ENCODE data around the gene RPP40. TPM values are rescaled to one million over a fixed set of nuclear protein-coding genes. Genes with fewer than 3 reads are reported as not detected.

The RPP40 gene, protein sequence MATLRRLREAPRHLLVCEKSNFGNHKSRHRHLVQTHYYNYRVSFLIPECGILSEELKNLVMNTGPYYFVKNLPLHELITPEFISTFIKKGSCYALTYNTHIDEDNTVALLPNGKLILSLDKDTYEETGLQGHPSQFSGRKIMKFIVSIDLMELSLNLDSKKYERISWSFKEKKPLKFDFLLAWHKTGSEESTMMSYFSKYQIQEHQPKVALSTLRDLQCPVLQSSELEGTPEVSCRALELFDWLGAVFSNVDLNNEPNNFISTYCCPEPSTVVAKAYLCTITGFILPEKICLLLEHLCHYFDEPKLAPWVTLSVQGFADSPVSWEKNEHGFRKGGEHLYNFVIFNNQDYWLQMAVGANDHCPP
- 7.8 and 8.0 TPM in 2 replicates for polyA plus RNA-seq (2013)

DNA sequence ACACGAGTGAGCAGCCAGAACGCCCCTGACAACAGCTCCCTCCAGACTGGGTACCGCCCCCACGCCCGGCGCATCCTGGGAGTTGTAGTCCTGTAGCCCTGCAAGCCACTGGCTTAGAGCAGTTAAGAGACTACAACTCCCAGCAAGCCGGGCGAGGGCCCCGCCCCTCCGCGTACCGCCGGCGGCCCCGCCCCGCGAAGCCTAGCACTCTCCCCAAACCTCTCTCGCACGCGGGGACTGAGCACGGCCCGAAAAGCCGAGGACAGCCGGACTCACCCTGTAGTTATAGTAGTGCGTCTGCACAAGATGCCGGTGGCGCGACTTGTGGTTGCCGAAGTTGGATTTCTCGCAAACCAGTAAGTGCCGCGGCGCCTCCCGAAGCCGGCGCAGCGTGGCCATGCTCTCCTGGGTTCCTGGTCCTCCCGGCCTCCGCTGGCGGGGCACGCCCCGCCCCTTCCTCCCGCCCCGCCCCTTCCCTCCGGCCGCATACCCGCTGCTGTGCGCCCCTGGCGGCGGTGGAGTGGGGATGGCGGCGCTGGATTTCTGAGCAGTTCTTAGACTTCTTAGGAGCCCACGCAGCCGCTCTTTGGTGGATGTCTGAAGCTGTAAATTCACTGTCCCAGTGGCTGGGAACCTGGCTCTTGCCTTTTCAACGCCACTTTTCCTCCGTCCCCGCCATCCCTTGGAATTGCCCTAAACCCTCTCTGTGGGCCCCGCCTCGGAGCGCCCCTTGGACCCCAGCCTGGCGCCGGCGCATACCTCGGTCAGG lies at the start of gene RPP40:
Gene RPP40, minus strand, starts transcription at position 434 of the 769 bp plus-strand sequence. Its CDS starts 35 bp downstream, at position 399.
- no peak within 1 kb of the TSS for H3K4ac ChIP-seq (ENCODE audit: low read depth, low read length)
- DNase-seq, result peak; percentile 98
- no peaks in the 10 kb centered on the region for H3K79me2 ChIP-seq (ENCODE audit: control insufficient read depth, insufficient read depth, low read length, poor library complexity)
- H2BK120ac ChIP-seq (ENCODE audit: insufficient read depth, low read length, poor library complexity), result no peak within 1 kb of the TSS
- peak within 1 kb of the TSS; percentile 63 for H4K12ac ChIP-seq (ENCODE audit: low read depth, low read length)
- H4K8ac ChIP-seq (ENCODE audit: low read depth, low read length), result peak within 1 kb of the TSS; percentile 95
- H3K9ac ChIP-seq (ENCODE audit: low read length), result peak within 1 kb of the TSS; percentile 71
- no peak within 1 kb of the TSS for H2BK5ac ChIP-seq (ENCODE audit: low read depth, low read length, poor library complexity)
- peak within 1 kb of the TSS; percentile 90 for H3K4me2 ChIP-seq (ENCODE audit: low read length)
- H3K4me3 ChIP-seq (ENCODE audit: low read depth, low read length), result peak within 1 kb of the TSS; percentile 92
- no peaks in the 10 kb centered on the region for H3K4me1 ChIP-seq (ENCODE audit: control insufficient read depth in 1 of 2, insufficient read depth in 2 of 2, low read length in 2 of 2)
- no peak within 1 kb of the TSS for H3K23ac ChIP-seq (ENCODE audit: low read length)
- H2AFZ ChIP-seq (ENCODE audit: insufficient read depth, low read length, poor library complexity), result peak within 1 kb of the TSS; percentile 87
- H3K18ac ChIP-seq (ENCODE audit: low read length), result peak within 1 kb of the TSS; percentile 49
- H3K9me3 ChIP-seq (ENCODE audit: insufficient read depth, low read depth, low read length), result no peaks in the 10 kb centered on the region
- WGBS (ENCODE audit: extremely low coverage, insufficient coverage, insufficient read length), result no CpG with 5 or more reads among the region's 64 CpGs
- no peak within 1 kb of the TSS for H2AK5ac ChIP-seq (ENCODE audit: low read length)
- peak within 1 kb of the TSS; percentile 87 for H4K91ac ChIP-seq (ENCODE audit: low read depth, low read length)
- peak within 1 kb of the TSS; percentile 53 for H3K14ac ChIP-seq (ENCODE audit: low read length)
- H3K27me3 ChIP-seq (ENCODE audit: insufficient read depth, low read length), result no peaks in the 10 kb centered on the region
- no peak within 1 kb of the TSS for H2BK12ac ChIP-seq (ENCODE audit: low read length)
- peaks cover 2 to 7% of the 10 kb centered on the region in 2 experiments for H3K36me3 ChIP-seq (ENCODE audit: control insufficient read depth in 1 of 2, insufficient read depth in 2 of 2, low read length in 2 of 2)
- H3K27ac ChIP-seq (ENCODE audit: low read depth, low read length), result peak within 1 kb of the TSS; percentile 49
- peaks cover 7% of the 10 kb centered on the region for H3K79me1 ChIP-seq (ENCODE audit: low read length)

DNA sequence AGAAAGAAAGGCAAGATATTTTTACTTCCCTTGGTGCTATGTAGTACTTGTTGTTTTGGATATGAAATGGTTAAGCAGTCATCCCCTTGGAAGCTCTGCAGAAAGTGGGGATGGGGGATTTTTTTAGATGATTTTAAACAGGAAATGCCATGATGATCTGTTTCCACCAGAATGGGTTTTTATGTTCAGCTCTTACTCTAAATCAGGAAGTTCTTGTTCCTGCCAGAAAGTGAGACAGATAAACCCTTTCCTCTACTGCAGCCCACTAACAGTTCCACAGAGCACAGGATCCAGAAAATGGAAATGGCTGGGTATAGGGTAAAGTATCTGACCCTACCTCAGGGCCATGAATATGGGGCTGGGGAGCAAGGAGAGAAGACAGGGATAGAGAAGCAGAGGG lies 49.2 kb upstream of the RPP40 start:
- no peak overlapping the region for H3K4me3 ChIP-seq (ENCODE audit: low read depth, low read length)
- no peaks in the 10 kb centered on the region for H3K27me3 ChIP-seq (ENCODE audit: insufficient read depth, low read length)
- H3K23ac ChIP-seq (ENCODE audit: low read length), result no peak overlapping the region
- no peak overlapping the region for H3K4me2 ChIP-seq (ENCODE audit: low read length)
- no peaks in the 10 kb centered on the region for H3K79me1 ChIP-seq (ENCODE audit: low read length)
- H2BK120ac ChIP-seq (ENCODE audit: insufficient read depth, low read length, poor library complexity), result no peak overlapping the region
- H3K14ac ChIP-seq (ENCODE audit: low read length), result no peak overlapping the region
- H4K91ac ChIP-seq (ENCODE audit: low read depth, low read length), result no peak overlapping the region
- H3K9me3 ChIP-seq (ENCODE audit: insufficient read depth, low read depth, low read length), result peaks cover 4% of the 10 kb centered on the region
- no peak overlapping the region for H3K27ac ChIP-seq (ENCODE audit: low read depth, low read length)
- DNase-seq, result no peak
- no peaks in the 10 kb centered on the region for H3K79me2 ChIP-seq (ENCODE audit: control insufficient read depth, insufficient read depth, low read length, poor library complexity)
- H3K9ac ChIP-seq (ENCODE audit: low read length), result no peak overlapping the region
- H2AK5ac ChIP-seq (ENCODE audit: low read length), result no peak overlapping the region
- H3K4me1 ChIP-seq (ENCODE audit: control insufficient read depth in 1 of 2, insufficient read depth in 2 of 2, low read length in 2 of 2), result peaks cover under 1 to 7% of the 10 kb centered on the region in 2 experiments
- no peak overlapping the region for H4K8ac ChIP-seq (ENCODE audit: low read depth, low read length)
- H3K36me3 ChIP-seq (ENCODE audit: control insufficient read depth in 1 of 2, insufficient read depth in 2 of 2, low read length in 2 of 2), result no peaks in the 10 kb centered on the region
- no peak overlapping the region for H4K12ac ChIP-seq (ENCODE audit: low read depth, low read length)
- no peak overlapping the region for H3K4ac ChIP-seq (ENCODE audit: low read depth, low read length)
- H3K18ac ChIP-seq (ENCODE audit: low read length), result no peak overlapping the region
- H2BK5ac ChIP-seq (ENCODE audit: low read depth, low read length, poor library complexity), result no peak overlapping the region
- H2AFZ ChIP-seq (ENCODE audit: insufficient read depth, low read length, poor library complexity), result no peak overlapping the region
- no peak overlapping the region for H2BK12ac ChIP-seq (ENCODE audit: low read length)

DNA sequence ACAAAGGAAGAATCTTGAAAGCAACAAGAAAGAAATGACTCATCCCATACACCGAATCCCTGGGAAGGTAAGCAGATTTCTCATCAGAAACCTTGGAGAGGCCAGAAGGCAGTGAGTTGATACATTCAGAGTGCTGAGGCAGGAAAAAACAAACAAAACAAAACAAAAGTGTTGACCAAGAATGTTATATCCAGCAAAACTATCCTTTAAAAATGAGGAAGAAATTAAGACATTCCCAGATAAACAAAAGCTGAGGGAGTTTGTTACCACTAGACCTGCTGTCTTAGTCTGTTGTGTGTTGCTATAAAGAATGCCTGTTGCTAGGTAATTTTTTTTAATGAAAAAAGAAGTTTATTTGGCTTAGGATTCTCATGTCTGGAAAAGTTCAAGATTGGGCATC lies 47.6 kb upstream of the RPP40 start:
- Histone ChIP-seq H2AFZ (ENCODE audit: insufficient read depth, low read length, poor library complexity) (no peak overlapping the region), H2BK12ac (ENCODE audit: low read length) (no peak overlapping the region), H3K79me1 (ENCODE audit: low read length) (no peaks in the 10 kb centered on the region), H3K27ac (ENCODE audit: low read depth, low read length) (no peak overlapping the region), H2BK5ac (ENCODE audit: low read depth, low read length, poor library complexity) (no peak overlapping the region), H4K8ac (ENCODE audit: low read depth, low read length) (no peak overlapping the region), H4K91ac (ENCODE audit: low read depth, low read length) (no peak overlapping the region), H3K14ac (ENCODE audit: low read length) (no peak overlapping the region), H2AK5ac (ENCODE audit: low read length) (no peak overlapping the region), H4K12ac (ENCODE audit: low read depth, low read length) (no peak overlapping the region), H3K9me3 (ENCODE audit: insufficient read depth, low read depth, low read length) (peaks cover 4% of the 10 kb centered on the region), H3K27me3 (ENCODE audit: insufficient read depth, low read length) (no peaks in the 10 kb centered on the region), H3K9ac (ENCODE audit: low read length) (no peak overlapping the region), H3K4me2 (ENCODE audit: low read length) (no peak overlapping the region), H3K4me1 (ENCODE audit: control insufficient read depth in 1 of 2, insufficient read depth in 2 of 2, low read length in 2 of 2) (peaks cover 0 to 7% of the 10 kb centered on the region in 2 experiments), H3K18ac (ENCODE audit: low read length) (no peak overlapping the region), H2BK120ac (ENCODE audit: insufficient read depth, low read length, poor library complexity) (no peak overlapping the region), H3K79me2 (ENCODE audit: control insufficient read depth, insufficient read depth, low read length, poor library complexity) (no peaks in the 10 kb centered on the region), H3K23ac (ENCODE audit: low read length) (no peak overlapping the region), H3K4ac (ENCODE audit: low read depth, low read length) (no peak overlapping the region), H3K4me3 (ENCODE audit: low read depth, low read length) (no peak overlapping the region), H3K36me3 (ENCODE audit: control insufficient read depth in 1 of 2, insufficient read depth in 2 of 2, low read length in 2 of 2) (no peaks in the 10 kb centered on the region)
- WGBS (ENCODE audit: extremely low coverage, insufficient coverage, insufficient read length), result no CpG with 5 or more reads among the region's 1 CpG
- no peak for DNase-seq

DNA sequence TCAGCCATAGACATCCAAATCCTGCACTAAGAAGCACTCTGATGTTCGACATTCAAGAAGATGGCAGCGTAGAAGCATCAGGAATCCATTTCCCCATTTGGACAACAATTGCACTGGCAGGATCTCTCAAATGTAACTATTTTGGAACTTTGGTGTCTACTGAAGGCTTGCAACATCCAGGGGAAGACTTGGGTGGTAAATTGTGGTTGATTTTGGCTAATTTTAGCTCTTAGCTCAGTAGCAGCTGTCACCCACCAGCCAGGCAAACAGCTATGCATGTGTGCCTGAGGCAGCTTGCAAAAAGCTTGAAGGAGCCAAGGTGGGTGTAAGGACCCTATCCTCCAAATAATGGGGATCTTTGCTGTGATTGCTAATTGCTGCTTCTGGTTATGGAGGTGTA lies 46.2 kb upstream of the RPP40 start:
- Histone ChIP-seq H2AFZ (ENCODE audit: insufficient read depth, low read length, poor library complexity) (no peak overlapping the region), H3K36me3 (ENCODE audit: control insufficient read depth in 1 of 2, insufficient read depth in 2 of 2, low read length in 2 of 2) (no peaks in the 10 kb centered on the region), H2BK120ac (ENCODE audit: insufficient read depth, low read length, poor library complexity) (no peak overlapping the region), H3K14ac (ENCODE audit: low read length) (no peak overlapping the region), H3K9me3 (ENCODE audit: insufficient read depth, low read depth, low read length) (peaks cover 4% of the 10 kb centered on the region), H3K4me3 (ENCODE audit: low read depth, low read length) (no peak overlapping the region), H3K27me3 (ENCODE audit: insufficient read depth, low read length) (no peaks in the 10 kb centered on the region), H2BK5ac (ENCODE audit: low read depth, low read length, poor library complexity) (no peak overlapping the region), H4K8ac (ENCODE audit: low read depth, low read length) (no peak overlapping the region), H3K27ac (ENCODE audit: low read depth, low read length) (no peak overlapping the region), H4K91ac (ENCODE audit: low read depth, low read length) (no peak overlapping the region), H3K4me1 (ENCODE audit: control insufficient read depth in 1 of 2, insufficient read depth in 2 of 2, low read length in 2 of 2) (peaks cover 0 to 7% of the 10 kb centered on the region in 2 experiments), H3K23ac (ENCODE audit: low read length) (no peak overlapping the region), H3K18ac (ENCODE audit: low read length) (no peak overlapping the region), H2BK12ac (ENCODE audit: low read length) (no peak overlapping the region), H4K12ac (ENCODE audit: low read depth, low read length) (no peak overlapping the region), H3K79me2 (ENCODE audit: control insufficient read depth, insufficient read depth, low read length, poor library complexity) (no peaks in the 10 kb centered on the region), H3K9ac (ENCODE audit: low read length) (no peak overlapping the region), H3K79me1 (ENCODE audit: low read length) (no peaks in the 10 kb centered on the region), H3K4ac (ENCODE audit: low read depth, low read length) (no peak overlapping the region), H3K4me2 (ENCODE audit: low read length) (no peak overlapping the region), H2AK5ac (ENCODE audit: low read length) (no peak overlapping the region)
- DNase-seq, result no peak
- WGBS (ENCODE audit: extremely low coverage, insufficient coverage, insufficient read length), result no CpG with 5 or more reads among the region's 2 CpGs
